Stimulated activated CD8-positive, alpha-beta memory T cell treated with anti-CD3 and anti-CD28 coated beads, Interleukin-12 subunit alpha, Interleukin-12 subunit beta, amount 100 ng/mL, for 4 hours (primary cell): Measurements from ENCODE around the gene PAIP2.
A peak's percentile ranks its signal among the peaks of the same experiment; 100 is the strongest.
"Not testable (repeated sequence)": the region's sequence is repeated elsewhere in the genome, so short reads cannot be mapped to it uniquely, and the experiment has no call there.

Experiments
- DNase-seq: peaks from one replicate; pipeline ENCODE4 v3.0.0-alpha.2; 2020; ENCODE audit warnings: low read depth

PAIP2 gene

DNA sequence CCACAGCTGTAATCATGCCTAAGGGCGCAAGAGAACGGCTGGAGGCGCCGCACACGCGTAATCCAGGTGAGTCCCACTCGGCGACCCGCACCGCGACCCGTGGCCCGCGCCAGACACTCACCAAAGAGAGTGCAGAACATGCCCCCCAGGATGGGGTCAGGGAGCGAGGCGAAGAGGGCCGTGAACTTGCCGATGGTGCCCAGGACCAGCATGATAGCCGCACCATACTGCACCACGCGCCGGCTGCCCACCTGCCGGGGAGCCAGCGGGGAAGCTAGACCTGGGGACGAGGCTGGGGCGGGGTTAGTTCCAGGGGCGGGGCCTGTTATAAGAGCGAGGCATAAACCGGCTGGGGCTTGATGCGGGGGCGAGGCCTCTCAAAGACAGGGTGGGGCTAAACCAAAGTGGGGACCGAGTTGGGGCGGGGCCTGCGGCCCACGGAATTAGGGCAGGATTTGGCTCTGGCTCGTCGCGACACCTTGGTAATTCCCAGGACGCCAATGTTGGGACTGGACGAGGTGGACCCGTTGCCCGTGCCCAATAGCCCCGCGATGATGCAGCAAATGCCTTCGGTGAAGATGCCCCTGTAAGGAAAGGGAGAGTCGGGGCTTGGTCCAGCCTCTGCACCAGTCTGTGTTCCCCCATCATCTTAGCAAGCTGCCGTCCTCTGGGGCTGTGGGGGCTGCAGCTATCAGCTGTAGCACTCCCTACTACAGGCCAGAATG, 36.6 kb downstream of the PAIP2 start:
- no peak for DNase-seq

DNA sequence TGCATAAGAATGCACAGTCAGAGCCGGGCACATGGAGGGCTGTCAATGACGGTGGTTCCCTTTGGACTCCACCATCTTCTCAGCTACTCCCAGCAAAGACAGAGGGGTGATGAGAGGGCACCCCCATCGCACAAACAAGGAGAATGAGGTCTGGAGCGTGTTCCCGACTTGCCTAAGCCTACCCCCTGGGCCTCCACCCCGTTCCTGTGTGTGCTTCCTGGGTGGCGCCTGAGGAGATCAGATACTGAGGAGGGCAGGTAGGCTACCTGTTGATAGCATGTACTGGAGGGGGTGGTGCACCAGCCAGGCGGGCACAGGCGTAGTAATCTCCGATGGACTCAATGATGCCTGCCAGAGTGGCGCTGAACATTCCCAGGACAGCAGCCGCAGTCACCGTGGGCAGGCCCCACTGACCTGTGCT, 37.3 kb downstream of the PAIP2 start:
- no peak for DNase-seq

GRCh38 chr5:139379626-139380449, 38.2 kb downstream of the PAIP2 start:
- no peak for DNase-seq

GRCh38 chr5:139381837-139382761, 40.4 kb downstream of the PAIP2 start:
- no peak for DNase-seq

DNA sequence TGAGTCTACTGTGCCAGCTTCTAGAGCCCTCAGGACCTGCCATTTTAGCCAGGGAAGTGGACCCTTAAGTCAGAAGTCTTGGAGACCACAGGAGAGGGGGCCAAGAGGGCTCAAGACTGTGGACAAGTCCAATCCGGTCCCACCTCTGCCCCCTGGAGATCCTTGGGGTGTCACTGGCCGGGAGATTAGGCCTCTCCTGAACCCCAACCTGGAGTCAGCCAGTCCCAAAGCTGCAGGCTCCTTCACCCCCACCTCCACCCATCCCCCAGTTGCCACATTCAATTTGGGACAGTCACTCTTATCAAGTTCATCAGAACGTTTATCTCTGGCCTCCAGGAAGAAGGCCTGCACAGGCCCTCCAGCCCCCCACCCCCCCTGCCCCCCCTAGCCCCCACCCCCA, 41.2 kb downstream of the PAIP2 start:
- DNase-seq: no peak

DNA sequence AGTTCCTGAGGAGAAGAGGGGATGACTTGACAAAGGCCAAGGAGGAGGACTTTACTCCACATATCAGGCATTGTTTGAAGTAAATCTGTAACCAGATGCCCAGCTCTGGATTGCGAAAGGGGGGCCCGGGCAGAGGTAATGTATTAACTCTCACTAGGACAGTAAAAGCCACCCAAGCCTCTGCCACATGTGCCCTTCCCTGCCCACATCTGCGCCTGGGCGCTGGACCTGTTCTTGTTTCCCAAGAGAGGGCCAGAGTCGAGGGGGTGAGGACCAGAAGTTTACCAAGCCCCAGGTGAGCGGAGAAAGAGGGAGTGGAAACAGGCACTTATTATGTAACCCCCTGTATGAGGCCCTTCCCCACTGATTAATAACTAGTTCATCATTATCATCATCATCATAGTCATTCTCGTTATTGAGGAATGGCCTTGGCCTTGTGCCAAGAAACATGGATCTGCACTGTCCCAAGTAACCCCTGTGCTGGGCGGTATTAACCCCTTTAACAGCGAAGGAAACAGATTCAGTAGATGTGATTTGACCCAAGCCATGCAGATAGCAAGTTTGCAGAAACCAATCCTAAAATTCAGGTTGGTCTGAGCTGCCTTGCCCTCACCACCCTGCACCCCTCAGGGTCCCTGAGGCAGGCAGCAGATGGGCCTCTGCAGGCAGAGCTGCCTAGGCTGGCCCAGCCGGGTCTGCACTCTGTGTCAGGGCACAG, 41.8 kb downstream of the PAIP2 start, which contains the start of gene SLC23A1:
Gene SLC23A1, minus strand, starts transcription at position 23 of the 718 bp plus-strand sequence. CDS start 44 bp downstream, outside the sequence.
- DNase-seq: no peak

GRCh38 chr5:139383993-139384590, 42.4 kb downstream of the PAIP2 start:
- no peak for DNase-seq

DNA sequence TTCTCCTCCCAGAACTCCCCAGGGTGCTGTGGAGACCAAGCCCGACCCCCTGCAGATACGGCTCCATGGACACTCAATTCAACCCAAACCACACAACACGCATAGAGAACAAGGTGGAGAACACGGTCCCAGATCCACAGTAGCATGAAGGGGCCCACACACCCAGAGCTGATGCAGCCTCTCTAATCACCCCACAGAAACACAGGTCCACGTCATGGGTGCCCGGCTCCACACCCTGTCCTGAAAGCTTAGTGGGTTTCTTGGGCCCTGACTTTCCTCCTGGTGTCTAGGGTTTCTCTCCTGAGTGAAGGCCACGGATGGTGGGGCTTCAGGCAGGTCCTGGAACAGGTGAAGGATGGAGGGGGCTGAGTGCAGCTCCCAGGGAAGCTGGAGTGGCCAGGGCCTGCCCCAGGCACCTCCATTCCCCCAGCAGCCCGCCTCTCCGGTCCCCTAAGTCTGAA, 43.0 kb downstream of the PAIP2 start:
- DNase-seq: no peak

GRCh38 chr5:139385061-139386049, 43.7 kb downstream of the PAIP2 start:
- no peak for DNase-seq

GRCh38 chr5:139386050-139386438, 44.4 kb downstream of the PAIP2 start:
- no peak for DNase-seq

GRCh38 chr5:139386956-139387355, 45.3 kb downstream of the PAIP2 start:
- not testable (repeated sequence) for DNase-seq

- no peak for DNase-seq
Observed at GRCh38 chr5:139387611-139388197, 46.0 kb downstream of the PAIP2 start.

GRCh38 chr5:139388198-139388821, 46.7 kb downstream of the PAIP2 start:
- DNase-seq: no peak

- DNase-seq: peak; percentile 57
Observed at GRCh38 chr5:139389701-139390638, 48.3 kb downstream of the PAIP2 start, which contains the start of gene MZB1. Gene MZB1, minus strand, starts transcription at chr5:139389913. Its CDS starts 57 bp downstream, at chr5:139389856.

- no peak for DNase-seq
Observed at GRCh38 chr5:139390639-139391569, 49.2 kb downstream of the PAIP2 start.

- DNase-seq: no peak
Observed at GRCh38 chr5:139391570-139392323, 50.1 kb downstream of the PAIP2 start.
